CD4-positive, alpha-beta T cell treated with Interferon gamma for 1 hour (primary cell): ENCODE data around the gene RNASE8.
A peak's percentile ranks its signal among the peaks of the same experiment; 100 is the strongest.

Experiments used
- DNase-seq: peaks from one replicate; pipeline ENCODE4 v3.0.0-alpha.2; 2020

The RNASE8 gene

GRCh38 chr14:21093769-21094681 is 36.4 kb downstream of the RNASE8 start:
- no peak for DNase-seq

- DNase-seq, result no peak
These were observed 38.0 kb downstream of the RNASE8 start for GRCh38 chr14:21095430-21096205.

- DNase-seq, result no peak
These were observed 38.8 kb downstream of the RNASE8 start for GRCh38 chr14:21096438-21096837.

GRCh38 chr14:21096978-21097635 is 39.5 kb downstream of the RNASE8 start:
- no peak for DNase-seq

- DNase-seq, result no peak
These were observed 40.0 kb downstream of the RNASE8 start for GRCh38 chr14:21097636-21098075.

- peak; percentile 41 for DNase-seq
These were observed 40.7 kb downstream of the RNASE8 start, which contains the start of gene ZNF219 for GRCh38 chr14:21098076-21098891. ZNF219 (minus strand) TSS chr14:21098655; CDS start chr14:21093591, 5,064 bp downstream.

- no peak for DNase-seq
These were observed 41.4 kb downstream of the RNASE8 start for GRCh38 chr14:21098892-21099595.

- no peak for DNase-seq
These were observed 42.0 kb downstream of the RNASE8 start for GRCh38 chr14:21099596-21099985.

GRCh38 chr14:21100931-21101330 is 43.3 kb downstream of the RNASE8 start, which contains the start of gene TMEM253:
TMEM253 (plus strand) TSS chr14:21101066; CDS start chr14:21101344, 278 bp downstream.
- DNase-seq, result no peak

- DNase-seq, result no peak
These were observed 44.3 kb downstream of the RNASE8 start for GRCh38 chr14:21101802-21102413.

- DNase-seq, result no peak
These were observed 45.1 kb downstream of the RNASE8 start for GRCh38 chr14:21102521-21103410.

GRCh38 chr14:21103411-21103709 is 45.7 kb downstream of the RNASE8 start:
- no peak for DNase-seq

- peak; percentile 92 for DNase-seq
These were observed 46.3 kb downstream of the RNASE8 start for GRCh38 chr14:21103710-21104447.

- DNase-seq, result peak; percentile 61
These were observed 46.9 kb downstream of the RNASE8 start for GRCh38 chr14:21104448-21105060.

- DNase-seq, result no peak
These were observed 47.5 kb downstream of the RNASE8 start for GRCh38 chr14:21105095-21105494.

GRCh38 chr14:21106176-21106497 is 48.5 kb downstream of the RNASE8 start:
- DNase-seq, result no peak

GRCh38 chr14:21106498-21107282 is 49.1 kb downstream of the RNASE8 start:
- DNase-seq, result peak; percentile 76

GRCh38 chr14:21107283-21107800 is 49.7 kb downstream of the RNASE8 start:
- DNase-seq, result no peak
